Tongue (tissue), 2 donors: ENCODE measurements around the gene ARL3. TPM values are rescaled to one million over a fixed set of nuclear protein-coding genes. Genes with fewer than 3 reads are reported as not detected.
"Not testable (repeated sequence)": the region's sequence is repeated elsewhere in the genome, so short reads cannot be mapped to it uniquely, and the experiment has no call there.

ENCODE experiments used
- DNase-seq: peaks from one replicate; pipeline ENCODE4 v3.0.0-alpha.2; 2015
- total RNA-seq: library from RNA; depleted of rRNA; stranded (reverse); fragments of >200 nt; gene quantifications from one replicate; pipeline ENCODE4 v1.2.3, GENCODE V29; 2014

The ARL3 gene
- total RNA-seq = 7.3 TPM

DNA sequence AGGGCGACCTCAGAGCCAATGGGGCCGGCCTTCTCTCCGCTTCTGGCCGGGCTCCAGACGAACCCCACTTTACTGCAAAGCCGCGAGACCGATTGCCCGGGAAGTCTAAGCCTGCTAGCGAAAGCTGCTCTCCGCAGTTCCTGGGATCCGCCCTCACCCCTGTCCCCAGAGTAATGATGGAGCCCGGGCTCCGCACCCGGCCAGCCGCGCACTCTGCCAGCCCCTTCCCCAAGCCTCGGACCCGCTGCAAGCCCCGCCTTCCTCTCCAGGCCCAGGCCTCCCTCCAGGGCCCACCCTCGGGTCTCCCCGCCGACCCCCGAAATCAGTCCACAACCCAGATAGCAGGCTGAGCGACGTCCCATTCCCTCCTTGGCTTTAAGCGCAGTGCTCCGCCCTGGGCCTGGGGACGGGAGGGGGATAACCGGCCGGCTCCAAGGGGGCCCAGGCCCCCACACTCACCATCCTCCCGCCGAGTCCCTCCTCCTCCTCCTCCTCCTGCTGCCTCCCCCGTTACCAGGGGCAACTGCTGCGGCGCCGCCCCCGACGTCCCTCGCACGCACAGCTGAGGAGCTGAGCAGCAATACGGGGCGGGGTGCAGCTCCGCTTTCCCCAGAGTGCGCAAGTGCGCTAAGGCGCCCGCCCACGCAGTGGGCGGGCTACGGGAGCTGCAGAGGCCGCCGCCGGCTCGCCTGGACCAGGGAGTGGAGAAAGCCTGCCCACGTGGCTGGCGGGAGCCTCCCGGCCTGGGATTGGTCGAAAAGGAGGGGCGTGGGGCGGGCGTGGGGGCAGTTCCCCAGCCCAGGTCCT, at the start of gene ARL3:
Gene ARL3, minus strand, starts transcription at position 584 of the 807 bp plus-strand sequence. Its CDS starts 122 bp downstream, at position 462.
- DNase-seq = peak; percentile 99

GRCh38 chr10:102763037-102763607, 48.9 kb upstream of the ARL3 start:
- no peak for DNase-seq

DNA sequence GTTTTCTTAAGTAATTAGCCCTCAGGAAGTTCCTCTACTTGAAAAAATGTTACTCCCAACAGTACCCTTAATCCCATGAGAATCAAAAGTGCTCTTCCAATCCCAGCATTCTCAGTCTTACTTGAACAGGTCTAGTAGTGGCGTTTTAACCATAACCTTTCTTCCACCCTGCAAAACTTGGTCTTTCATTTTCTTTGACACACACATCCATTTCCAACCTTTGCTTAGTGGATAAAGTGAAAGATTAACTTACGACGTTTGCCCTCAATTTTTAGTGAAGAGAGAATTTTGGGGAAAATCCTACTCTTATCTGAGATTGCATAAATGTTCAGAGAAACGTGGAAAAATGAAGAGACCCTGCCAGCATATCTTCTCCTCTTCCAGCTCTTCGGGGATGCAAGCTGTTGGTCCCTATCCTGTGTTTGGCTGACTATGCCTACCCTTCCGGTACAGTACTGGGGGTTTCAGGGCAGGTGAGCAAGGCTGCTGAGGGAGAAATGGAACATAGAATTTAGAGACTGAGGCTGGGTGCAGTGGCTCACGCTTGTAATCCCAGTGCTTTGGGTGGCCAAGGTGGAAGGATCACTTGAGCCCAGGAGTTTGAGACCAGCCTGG, 48.3 kb upstream of the ARL3 start:
- no peak for DNase-seq

DNA sequence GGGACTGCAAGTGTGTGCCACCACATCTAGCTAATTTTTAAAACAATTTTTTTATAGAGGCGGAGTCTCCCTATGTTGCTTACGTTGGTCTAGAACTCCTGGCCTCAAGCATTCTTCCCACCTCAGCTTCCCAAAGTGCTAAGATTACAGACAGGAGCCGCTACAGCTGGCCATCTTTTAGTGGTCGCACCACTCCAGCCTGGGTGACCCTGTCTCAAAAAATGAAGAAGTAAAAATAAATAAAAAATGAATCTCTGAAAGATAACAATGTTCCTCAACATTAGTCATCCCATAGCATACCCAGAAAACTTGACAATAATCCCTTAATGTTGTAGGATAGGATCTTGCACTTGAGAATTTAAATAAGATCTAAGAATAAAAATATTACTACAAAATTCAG, 47.8 kb upstream of the ARL3 start:
- DNase-seq = no peak

GRCh38 chr10:102759497-102760210, 45.5 kb upstream of the ARL3 start:
- DNase-seq = no peak

- not testable (repeated sequence) for DNase-seq
Observed at GRCh38 chr10:102758933-102759262, 44.7 kb upstream of the ARL3 start.

DNA sequence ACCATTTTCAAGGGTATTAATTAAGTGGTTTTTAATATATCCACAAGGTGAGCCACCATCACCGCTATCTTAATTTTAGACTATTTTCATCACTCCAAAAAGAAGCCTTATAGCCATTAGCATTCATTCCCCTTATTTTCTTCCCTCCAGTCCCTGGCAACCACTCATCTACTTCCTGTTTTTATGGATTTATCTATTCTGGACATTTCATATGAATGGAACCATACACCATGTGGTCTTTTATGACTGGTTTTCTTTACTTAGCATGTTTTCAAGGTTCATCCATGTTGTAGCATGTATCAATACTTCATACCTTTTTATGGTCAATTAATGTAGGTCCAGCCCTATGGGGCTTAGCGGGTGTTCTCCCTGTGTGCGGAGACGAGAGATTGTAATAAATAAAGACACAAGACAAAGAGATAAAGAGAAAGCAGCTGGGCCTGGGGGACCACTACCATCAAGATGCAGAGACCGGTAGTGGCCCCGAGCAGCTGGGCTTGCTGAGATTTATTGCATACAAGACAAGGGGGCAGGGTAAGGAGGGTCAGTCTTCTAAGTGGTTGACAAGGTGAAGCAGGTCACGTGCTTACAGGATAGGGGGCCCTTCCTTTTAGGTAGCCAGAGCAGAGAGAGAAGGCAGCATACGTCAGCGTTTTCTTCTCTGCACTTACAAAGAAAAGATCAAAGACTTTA, 44.2 kb upstream of the ARL3 start:
- no peak for DNase-seq

- DNase-seq = no peak
Observed at GRCh38 chr10:102757323-102757722, 43.1 kb upstream of the ARL3 start.

GRCh38 chr10:102753718-102754117, 39.5 kb upstream of the ARL3 start:
- no peak for DNase-seq

GRCh38 chr10:102752934-102753664, 38.9 kb upstream of the ARL3 start:
- DNase-seq = peak; percentile 80

- no peak for DNase-seq
Observed at GRCh38 chr10:102752266-102752930, 38.2 kb upstream of the ARL3 start.

DNA sequence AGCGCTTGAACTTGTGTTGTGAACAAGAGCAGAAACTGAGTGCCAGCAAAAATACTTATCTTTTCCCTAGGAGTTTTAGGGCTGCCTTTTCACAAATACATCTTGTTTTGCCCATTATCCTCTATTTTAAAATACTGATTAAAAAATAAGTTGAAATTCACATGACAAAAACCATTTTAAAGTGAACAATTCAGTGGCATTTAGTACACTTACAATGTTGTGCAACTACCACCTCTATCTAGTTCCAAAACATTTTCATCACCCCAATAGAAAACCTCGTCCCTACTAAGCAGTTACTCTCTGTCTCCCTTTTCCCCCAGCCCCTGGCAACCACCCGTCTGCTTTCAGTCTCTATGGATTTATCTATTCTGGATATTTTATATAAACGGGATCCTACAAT, 31.0 kb upstream of the ARL3 start:
- DNase-seq = no peak

GRCh38 chr10:102744374-102745051, 30.3 kb upstream of the ARL3 start:
- no peak for DNase-seq

GRCh38 chr10:102743588-102744373, 29.6 kb upstream of the ARL3 start, which contains the start of gene WBP1L:
Gene WBP1L (plus strand): TSS chr10:102743948. CDS start chr10:102744054, 106 bp downstream.
- DNase-seq = peak; percentile 100

DNA sequence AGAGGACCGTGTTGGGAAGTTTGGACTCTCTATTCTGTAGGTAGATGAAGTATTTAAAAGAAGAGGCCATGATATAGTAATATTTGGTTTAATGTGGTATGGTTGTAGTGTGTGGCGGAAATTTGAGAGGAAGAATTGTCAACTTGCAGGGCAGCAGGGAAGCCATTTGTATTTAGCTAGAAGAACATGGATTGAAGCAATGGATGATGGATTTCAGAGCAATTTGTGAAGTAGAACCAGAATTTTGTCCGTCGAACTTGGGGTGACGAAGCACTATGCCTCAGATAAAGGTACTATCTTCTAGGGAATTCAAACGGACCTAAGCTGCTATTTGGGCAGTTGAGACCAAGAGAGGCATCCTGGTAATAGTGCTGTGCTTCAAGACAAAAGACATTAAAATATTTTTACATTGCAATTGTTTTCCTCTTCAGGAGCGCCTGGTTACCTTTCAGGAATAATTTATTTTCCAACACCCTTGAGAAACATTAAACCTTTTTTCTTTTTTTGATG, 28.9 kb upstream of the ARL3 start:
- DNase-seq = no peak

DNA sequence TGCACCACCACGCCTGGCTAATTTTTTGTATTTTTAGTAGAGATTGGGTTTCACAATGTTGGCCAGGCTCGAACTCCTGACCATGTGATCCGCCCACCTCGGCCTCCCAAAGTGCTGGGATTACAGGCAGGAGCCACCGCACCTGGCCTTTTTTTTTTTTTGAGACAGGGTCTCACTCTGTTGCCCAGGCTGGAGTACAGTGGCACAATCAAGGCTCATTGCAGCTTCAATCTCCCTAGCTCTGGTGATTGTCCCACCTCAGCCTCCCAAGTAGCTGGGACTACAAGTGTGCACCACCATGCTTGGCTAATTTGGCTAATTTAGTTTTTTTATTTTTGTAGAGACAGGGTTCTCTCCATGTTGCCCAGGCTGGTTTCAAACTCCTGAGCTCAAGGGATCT, 28.1 kb upstream of the ARL3 start:
- DNase-seq = not testable (repeated sequence)

DNA sequence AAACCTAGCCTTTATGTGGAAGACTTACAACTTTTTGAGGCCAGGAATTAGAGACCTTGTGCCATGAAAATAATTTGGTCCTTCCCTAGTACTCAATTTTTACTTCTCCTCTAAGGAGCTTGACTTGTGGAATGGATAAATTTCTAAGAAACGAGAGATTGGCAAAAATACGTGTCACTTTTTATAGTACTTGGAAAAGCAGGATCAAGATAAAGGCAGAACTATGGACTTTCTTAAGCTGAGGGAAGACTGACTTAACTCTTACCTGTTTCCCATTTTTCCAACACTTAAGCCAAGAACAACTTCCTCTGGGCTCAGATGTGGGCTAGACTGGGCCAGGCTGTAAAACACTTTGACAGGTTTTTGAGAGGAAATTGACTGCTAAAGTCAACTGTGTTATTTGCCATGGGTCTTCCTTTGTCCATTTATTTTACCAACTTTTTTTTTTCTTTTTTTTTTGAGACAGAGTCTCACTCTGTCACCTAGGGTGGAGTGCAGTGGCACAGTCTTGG, 27.6 kb upstream of the ARL3 start:
- DNase-seq = no peak

GRCh38 chr10:102740229-102740628, 26.0 kb upstream of the ARL3 start:
- DNase-seq = no peak

- no peak for DNase-seq
Observed at GRCh38 chr10:102738692-102739121, 24.5 kb upstream of the ARL3 start.
